H9 (cell line): Measurements from ENCODE around the gene KIF21B. TPM values are rescaled to one million over a fixed set of nuclear protein-coding genes. Genes with fewer than 3 reads are reported as not detected.

ENCODE experiments used
- DNase-seq: peaks from one replicate; pipeline ENCODE4 v3.0.0-alpha.2; 2017
- H2AFZ ChIP-seq: one replicate; pipeline ENCODE4 v1.6.1; 2013; ENCODE audit warnings: mild to moderate bottlenecking, low read length, control low read depth, moderate library complexity
- H2AK5ac ChIP-seq: 2 replicates; pipeline ENCODE4 v1.6.1; 2013; ENCODE audit warnings: low read length, control low read depth, mixed read lengths; ENCODE audit not compliant: insufficient read length
- H2BK120ac ChIP-seq: one replicate; pipeline ENCODE4 v1.6.1; 2013; ENCODE audit warnings: low read depth, mild to moderate bottlenecking, low read length, control low read depth, inconsistent platforms; ENCODE audit not compliant: poor library complexity, severe bottlenecking
- H2BK12ac ChIP-seq: 2 replicates; pipeline ENCODE4 v1.6.1; 2013; ENCODE audit warnings: low read length, control low read depth, mixed read lengths, low read depth; ENCODE audit not compliant: insufficient read length
- H2BK15ac ChIP-seq: 2 replicates; pipeline ENCODE4 v1.6.1; 2013; ENCODE audit warnings: low read depth, low read length, control low read depth
- H2BK20ac ChIP-seq: one replicate; pipeline ENCODE4 v1.6.1; 2013; ENCODE audit warnings: low read depth, mild to moderate bottlenecking, low read length, control low read depth, inconsistent platforms; ENCODE audit not compliant: poor library complexity, severe bottlenecking
- H2BK5ac ChIP-seq: 2 replicates; pipeline ENCODE4 v1.6.1; 2013; ENCODE audit warnings: low read length, control low read depth, mixed read lengths; ENCODE audit not compliant: insufficient read length
- H3K14ac ChIP-seq: 2 replicates; pipeline ENCODE4 v1.6.1; 2013; ENCODE audit warnings: low read length, control low read depth; ENCODE audit not compliant: insufficient read depth
- H3K18ac ChIP-seq: 2 replicates; pipeline ENCODE4 v1.6.1; 2013; ENCODE audit warnings: low read depth, mild to moderate bottlenecking, mixed read lengths, low read length, control low read depth; ENCODE audit not compliant: insufficient read length
- H3K23ac ChIP-seq: 2 replicates; pipeline ENCODE4 v1.6.1; 2013; ENCODE audit warnings: low read length, control low read depth, mixed read lengths, low read depth; ENCODE audit not compliant: insufficient read length
- H3K23me2 ChIP-seq: 2 replicates; pipeline ENCODE4 v1.6.1; 2013; ENCODE audit warnings: low read depth, mild to moderate bottlenecking, mixed read lengths, low read length, control low read depth; ENCODE audit not compliant: insufficient read length, poor library complexity, severe bottlenecking
- H3K27ac ChIP-seq: 2 replicates; pipeline ENCODE4 v1.5.1; 2013; ENCODE audit warnings: low read length, control low read depth, mixed read lengths, low read depth; ENCODE audit not compliant: insufficient read length
- H3K27me3 ChIP-seq: 2 replicates; pipeline ENCODE4 v1.6.1; 2013; ENCODE audit warnings: low read length, control low read depth, inconsistent platforms; ENCODE audit not compliant: insufficient read depth
- H3K4ac ChIP-seq: 2 replicates; pipeline ENCODE4 v1.6.1; 2013; ENCODE audit warnings: low read depth, mild to moderate bottlenecking, control low read depth, inconsistent platforms, low read length, moderate library complexity
- H3K4me1 ChIP-seq: 2 replicates; pipeline ENCODE4 v1.6.1; 2013; ENCODE audit warnings: low read length, control low read depth, inconsistent platforms; ENCODE audit not compliant: insufficient read depth
- H3K4me2 ChIP-seq: 2 replicates; pipeline ENCODE4 v1.6.1; 2013; ENCODE audit warnings: low read length, control low read depth, mixed read lengths; ENCODE audit not compliant: insufficient read length, insufficient read depth
- H3K56ac ChIP-seq: 2 replicates; pipeline ENCODE4 v1.6.1; 2013; ENCODE audit warnings: low read depth, mild to moderate bottlenecking, mixed read lengths, low read length, control low read depth; ENCODE audit not compliant: insufficient read length
- H3K79me1 ChIP-seq: 2 replicates; pipeline ENCODE4 v1.6.1; 2013; ENCODE audit warnings: low read depth, mild to moderate bottlenecking, moderate library complexity, low read length, control low read depth, inconsistent platforms; ENCODE audit not compliant: insufficient read depth, poor library complexity, severe bottlenecking
- H3K79me2 ChIP-seq: 2 replicates; pipeline ENCODE4 v1.6.1; 2013; ENCODE audit warnings: low read length, control low read depth, inconsistent platforms; ENCODE audit not compliant: insufficient read depth
- H3K9ac ChIP-seq: 2 replicates; pipeline ENCODE4 v1.6.1; 2013; ENCODE audit warnings: low read length, control low read depth, mixed read lengths; ENCODE audit not compliant: insufficient read length; ENCODE audit errors: extremely low read depth
- H3K9me3 ChIP-seq: one replicate; pipeline ENCODE4 v1.6.1; 2013; ENCODE audit warnings: low read depth, low read length, inconsistent platforms; ENCODE audit not compliant: control insufficient read depth
- H3T11ph ChIP-seq: one replicate; pipeline ENCODE4 v1.6.1; 2013; ENCODE audit warnings: mild to moderate bottlenecking, low read length, control low read depth, inconsistent platforms
- H4K20me1 ChIP-seq: one replicate; pipeline ENCODE4 v1.6.1; 2013; ENCODE audit not compliant: control insufficient read depth, insufficient read length, insufficient read depth
- H4K5ac ChIP-seq: 2 replicates; pipeline ENCODE4 v1.6.1; 2013; ENCODE audit warnings: low read depth, mild to moderate bottlenecking, mixed read lengths, low read length, control low read depth; ENCODE audit not compliant: insufficient read length
- H4K8ac ChIP-seq: replicated peaks from 2 replicates; pipeline ENCODE4 v1.6.1; 2013; ENCODE audit warnings: low read length, control low read depth, mixed read lengths, low read depth; ENCODE audit not compliant: insufficient read length
- H4K91ac ChIP-seq: 2 replicates; pipeline ENCODE4 v1.6.1; 2013; ENCODE audit warnings: low read depth, mild to moderate bottlenecking, moderate library complexity, mixed read lengths, low read length, control low read depth; ENCODE audit not compliant: insufficient read length
- H3K27ac Mint-ChIP-seq, 3 experiments: 2 replicates in 2 of 3; 3 replicates in 1 of 3; pipeline ENCODE4 v1.8.0; 2020 to 2021; ENCODE audit warnings: mixed read lengths in 3 of 3, mild to moderate bottlenecking in 1 of 3, moderate library complexity in 1 of 3
- H3K27me3 Mint-ChIP-seq: 2 replicates; pipeline ENCODE4 v1.8.0; 2021; ENCODE audit warnings: low read depth, mild to moderate bottlenecking, moderate library complexity, mixed read lengths
- H3K36me3 Mint-ChIP-seq, 3 experiments: 2 replicates in 2 of 3; 3 replicates in 1 of 3; pipeline ENCODE4 v1.8.0; 2020 to 2021; ENCODE audit warnings: low read depth in 3 of 3, mixed read lengths in 3 of 3; ENCODE audit not compliant: insufficient read depth in 1 of 3
- H3K4me1 Mint-ChIP-seq, 2 experiments: 2 replicates each; pipeline ENCODE4 v1.8.0; 2020; ENCODE audit warnings: mixed read lengths in 2 of 2
- H3K4me3 Mint-ChIP-seq, 2 experiments: 2 replicates in 1 of 2; 3 replicates in 1 of 2; pipeline ENCODE4 v1.8.0; 2020 to 2021; ENCODE audit warnings: mild to moderate bottlenecking in 2 of 2, mixed read lengths in 2 of 2, moderate library complexity in 1 of 2
- H3K9me3 Mint-ChIP-seq, 2 experiments: 2 replicates in 1 of 2; 3 replicates in 1 of 2; pipeline ENCODE4 v1.8.0; 2020; ENCODE audit warnings: mild to moderate bottlenecking in 2 of 2, mixed read lengths in 2 of 2, moderate library complexity in 1 of 2
- WGBS: extraction: QIAGEN DNeasy Blood & Tissue Kit; methylation state at CpG from one replicate; pipeline ENCODE4 v1.1.7; 2013; ENCODE audit warnings: missing lambda C conversion rate, low lambda C conversion rate, mixed read lengths; ENCODE audit not compliant: insufficient read length; ENCODE audit errors: extremely low coverage; 5-methylcytosine and 5-hydroxymethylcytosine counted together
- total RNA-seq: library from RNA; stranded (reverse); gene quantifications from 2 replicates; pipeline ENCODE4 v1.2.1, GENCODE V29; 2021
- TF ChIP-seq, protein P1 (sequence below): fragments of 200-600 bp; sonication (generic); conservative IDR thresholded peaks from 3 replicates; pipeline ENCODE4 v1.8.0; 2021; ENCODE audit warnings: antibody characterized with exemption, mild to moderate bottlenecking

Gene KIF21B
- total RNA-seq, 1 experiment from 2014 or later, result 7.5 TPM

DNA sequence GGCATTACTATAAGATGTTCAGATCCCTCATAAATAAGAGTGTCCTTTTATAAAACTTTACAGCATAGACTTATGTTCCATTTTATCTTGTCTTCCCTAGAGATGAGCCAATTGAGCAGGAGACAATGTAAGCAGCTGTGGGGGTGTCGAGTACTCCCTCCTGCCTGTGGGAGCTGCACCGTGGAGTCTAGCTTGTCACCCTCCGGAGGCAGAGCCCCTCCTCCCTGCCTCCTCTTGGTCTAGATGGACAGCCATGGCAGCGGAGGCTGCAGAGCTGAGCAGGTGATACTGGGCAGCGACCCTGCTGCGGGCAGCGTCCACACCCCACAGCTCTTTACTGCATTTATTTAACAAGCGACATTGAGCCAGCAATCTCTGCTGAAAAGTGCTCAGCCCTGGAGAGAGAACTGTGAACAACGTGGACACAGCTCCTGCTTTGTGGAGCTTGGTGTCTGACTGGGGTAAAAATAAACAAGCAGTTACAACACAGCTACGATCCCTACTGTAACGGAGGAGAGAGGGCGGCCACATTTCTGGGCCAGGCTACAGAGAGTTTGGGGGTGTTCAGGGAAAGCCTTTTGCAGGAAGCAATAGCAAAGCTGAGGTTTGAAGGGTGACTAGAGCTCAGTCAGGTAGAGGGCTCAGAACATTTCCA is 12.8 kb upstream of the KIF21B start:
- no peak overlapping the region for H2AFZ ChIP-seq
- no peak overlapping the region; the same call in 1 of the 2 replicates for H3K14ac ChIP-seq
- no peak overlapping the region for H4K91ac ChIP-seq
- no peak overlapping the region for H3K4ac ChIP-seq
- H3K9me3 Mint-ChIP-seq, result no peaks in the 10 kb centered on the region
- no CpG with 5 or more reads among the region's 12 CpGs for WGBS
- no peaks in the 10 kb centered on the region; the same call in 1 of the 2 replicates for H3K27me3 Mint-ChIP-seq
- H3K79me1 ChIP-seq, result no peaks in the 10 kb centered on the region
- H4K8ac ChIP-seq, result no peak overlapping the region
- no peak overlapping the region for H3K18ac ChIP-seq
- no peak overlapping the region for H2BK20ac ChIP-seq
- no peaks in the 10 kb centered on the region; a peak in 1 of 4 replicates for H3K4me1 Mint-ChIP-seq
- TF ChIP-seq, protein P1, sequence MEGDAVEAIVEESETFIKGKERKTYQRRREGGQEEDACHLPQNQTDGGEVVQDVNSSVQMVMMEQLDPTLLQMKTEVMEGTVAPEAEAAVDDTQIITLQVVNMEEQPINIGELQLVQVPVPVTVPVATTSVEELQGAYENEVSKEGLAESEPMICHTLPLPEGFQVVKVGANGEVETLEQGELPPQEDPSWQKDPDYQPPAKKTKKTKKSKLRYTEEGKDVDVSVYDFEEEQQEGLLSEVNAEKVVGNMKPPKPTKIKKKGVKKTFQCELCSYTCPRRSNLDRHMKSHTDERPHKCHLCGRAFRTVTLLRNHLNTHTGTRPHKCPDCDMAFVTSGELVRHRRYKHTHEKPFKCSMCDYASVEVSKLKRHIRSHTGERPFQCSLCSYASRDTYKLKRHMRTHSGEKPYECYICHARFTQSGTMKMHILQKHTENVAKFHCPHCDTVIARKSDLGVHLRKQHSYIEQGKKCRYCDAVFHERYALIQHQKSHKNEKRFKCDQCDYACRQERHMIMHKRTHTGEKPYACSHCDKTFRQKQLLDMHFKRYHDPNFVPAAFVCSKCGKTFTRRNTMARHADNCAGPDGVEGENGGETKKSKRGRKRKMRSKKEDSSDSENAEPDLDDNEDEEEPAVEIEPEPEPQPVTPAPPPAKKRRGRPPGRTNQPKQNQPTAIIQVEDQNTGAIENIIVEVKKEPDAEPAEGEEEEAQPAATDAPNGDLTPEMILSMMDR, result no peak
- H3K9ac ChIP-seq, result no peak overlapping the region
- no peaks in the 10 kb centered on the region for H3K36me3 Mint-ChIP-seq
- no peak overlapping the region for H3K4me2 ChIP-seq
- H3K27ac ChIP-seq, result no peak overlapping the region
- no peak overlapping the region for H3K4me3 Mint-ChIP-seq
- no peak overlapping the region for H2BK12ac ChIP-seq
- no peak overlapping the region for H3K23ac ChIP-seq
- no peak for DNase-seq
- no peaks in the 10 kb centered on the region for H4K20me1 ChIP-seq
- no peak overlapping the region for H4K5ac ChIP-seq
- no peak overlapping the region for H2BK120ac ChIP-seq
- H2BK15ac ChIP-seq, result no peak overlapping the region
- no peaks in the 10 kb centered on the region for H3K27me3 ChIP-seq
- H3K27ac Mint-ChIP-seq, result no peak overlapping the region; a peak in 1 of 7 replicates
- no peak overlapping the region for H3K56ac ChIP-seq
- H3K23me2 ChIP-seq, result no peaks in the 10 kb centered on the region
- H3K9me3 ChIP-seq, result no peaks in the 10 kb centered on the region
- H2AK5ac ChIP-seq, result no peak overlapping the region
- no peak overlapping the region for H3T11ph ChIP-seq
- no peaks in the 10 kb centered on the region for H3K4me1 ChIP-seq
- no peaks in the 10 kb centered on the region for H3K79me2 ChIP-seq
- no peak overlapping the region for H2BK5ac ChIP-seq
